Ectodermal cell (in vitro differentiated cells): Measurements from ENCODE around the gene ZBTB25.

Source experiments
- H3K27ac ChIP-seq: 2 replicates; pipeline ENCODE4 v1.7.0; 2013; ENCODE audit warnings: mild to moderate bottlenecking, low read depth, low read length; ENCODE audit not compliant: insufficient read depth, poor library complexity, severe bottlenecking
- H3K27me3 ChIP-seq: 2 replicates; pipeline ENCODE4 v1.7.0; 2013; ENCODE audit warnings: mild to moderate bottlenecking, low read length; ENCODE audit not compliant: insufficient read depth, control insufficient read depth, poor library complexity, severe bottlenecking
- H3K36me3 ChIP-seq: one replicate; pipeline ENCODE4 v1.7.0; 2013; ENCODE audit warnings: low read length; ENCODE audit not compliant: control insufficient read depth, insufficient read depth
- H3K4me1 ChIP-seq: one replicate; pipeline ENCODE4 v1.7.0; 2013; ENCODE audit warnings: low read length; ENCODE audit not compliant: control insufficient read depth, insufficient read depth
- H3K4me3 ChIP-seq: 2 replicates; pipeline ENCODE4 v1.7.0; 2013; ENCODE audit warnings: low read depth, low read length, control low read depth; ENCODE audit not compliant: insufficient read depth
- H3K9me3 ChIP-seq: 2 replicates; pipeline ENCODE4 v1.7.0; 2013; ENCODE audit warnings: mild to moderate bottlenecking, low read length, moderate library complexity; ENCODE audit not compliant: control insufficient read depth
- WGBS, 2 experiments: methylation state at CpG; one replicate each; pipeline ENCODE4 v1.1.7; 2013; ENCODE audit warnings: missing lambda C conversion rate in 2 of 2; 5-methylcytosine and 5-hydroxymethylcytosine counted together

Gene ZBTB25

GRCh38 chr14:64400829-64401459 is 102.7 kb downstream of the ZBTB25 start:
- Histone ChIP-seq H3K4me1 (no peaks in the 10 kb centered on the region), H3K36me3 (peaks cover 8% of the 10 kb centered on the region), H3K27ac (no peak overlapping the region), H3K27me3 (no peaks in the 10 kb centered on the region), H3K4me3 (no peak overlapping the region), H3K9me3 (no peaks in the 10 kb centered on the region)
- 96 to 97% methylated on average over 6 of the region's 6 CpGs for WGBS, 2 experiments
